IMR-90 (cell line): Measurements from ENCODE around the gene AKIP1. TPM values are rescaled to one million over a fixed set of nuclear protein-coding genes. Genes with fewer than 3 reads are reported as not detected.

Source experiments
- ATAC-seq: fragments of 200-7000 bp; cut with Tn5 transposase; 2 replicates; pipeline ENCODE4 v1.9.1; 2020; ENCODE audit warnings: low read depth, mild to moderate bottlenecking, moderate library complexity
- BruUV-seq: library from RNA; stranded (reverse); fragments of 400-500 nt; replicated peaks from 2 replicates; lab custom pipeline; 2021; lab: Mats Ljungman, UMichigan
- CTCF ChIA-PET: fragments of 300-600 bp; formaldehyde crosslinking; extraction: SDS; loops from one replicate; lab custom pipeline; 2021; ENCODE audit warnings: antibody characterized with exemption; lab: Yijun Ruan, JAX
- POLR2A ChIA-PET: fragments of 300-600 bp; sonication (Branson Sonifier 250); formaldehyde crosslinking; loops from one replicate; lab custom pipeline; 2022; ENCODE audit warnings: antibody characterized with exemption; ENCODE audit not compliant: unreplicated experiment; lab: Charles Lee
- DNase-seq: peaks from one replicate; pipeline ENCODE4 v3.0.0; 2013
- H2AFZ ChIP-seq: replicated peaks from 2 replicates; pipeline ENCODE3; 2013; ENCODE audit warnings: low read length, mild to moderate bottlenecking; ENCODE audit not compliant: poor library complexity
- H2AK5ac ChIP-seq: 2 replicates; pipeline ENCODE4 v1.6.1; 2013; ENCODE audit warnings: low read depth, low read length, inconsistent platforms
- H2AK9ac ChIP-seq: replicated peaks from 2 replicates; pipeline ENCODE3; 2013; ENCODE audit warnings: mild to moderate bottlenecking, low read depth, low read length, moderate library complexity; ENCODE audit not compliant: poor library complexity
- H2BK120ac ChIP-seq: 2 replicates; pipeline ENCODE4 v1.6.1; 2013; ENCODE audit warnings: low read depth, low read length, inconsistent platforms
- H2BK15ac ChIP-seq: 3 replicates; pipeline ENCODE4 v1.6.1; 2013; ENCODE audit warnings: low read depth, low read length, inconsistent platforms
- H2BK20ac ChIP-seq: 2 replicates; pipeline ENCODE4 v1.6.1; 2013; ENCODE audit warnings: low read depth, mild to moderate bottlenecking, inconsistent platforms, low read length, moderate library complexity
- H2BK5ac ChIP-seq: 2 replicates; pipeline ENCODE4 v1.6.1; 2013; ENCODE audit warnings: mild to moderate bottlenecking, low read depth, low read length, inconsistent platforms; ENCODE audit not compliant: poor library complexity, severe bottlenecking
- H3K14ac ChIP-seq: replicated peaks from 2 replicates; pipeline ENCODE4 v1.6.1; 2013; ENCODE audit warnings: low read depth, low read length, inconsistent platforms
- H3K18ac ChIP-seq: 2 replicates; pipeline ENCODE4 v1.6.1; 2013; ENCODE audit warnings: low read depth, low read length, control low read depth
- H3K23ac ChIP-seq: 2 replicates; pipeline ENCODE4 v1.6.1; 2013; ENCODE audit warnings: low read depth, low read length, inconsistent platforms
- H3K27ac ChIP-seq: 2 replicates; pipeline ENCODE4 v1.5.1; 2013; ENCODE audit warnings: mild to moderate bottlenecking, control low read depth, low read length; ENCODE audit not compliant: insufficient read depth
- H3K27me3 ChIP-seq: 2 replicates; pipeline ENCODE4 v1.6.1; 2013; ENCODE audit warnings: low read length; ENCODE audit not compliant: control insufficient read depth, insufficient read depth
- H3K36me3 ChIP-seq: 2 replicates; pipeline ENCODE4 v1.6.1; 2013; ENCODE audit warnings: low read length, mixed read lengths; ENCODE audit not compliant: control insufficient read depth, insufficient read depth
- H3K4ac ChIP-seq: 2 replicates; pipeline ENCODE4 v1.6.1; 2013; ENCODE audit warnings: low read depth, low read length, inconsistent platforms
- H3K4me1 ChIP-seq: 2 replicates; pipeline ENCODE4 v1.6.1; 2013; ENCODE audit warnings: low read length, mixed read lengths; ENCODE audit not compliant: control insufficient read depth, insufficient read depth
- H3K4me2 ChIP-seq: 2 replicates; pipeline ENCODE4 v1.6.1; 2013; ENCODE audit warnings: low read depth, mild to moderate bottlenecking, control low read depth, low read length, moderate library complexity
- H3K4me3 ChIP-seq: 2 replicates; pipeline ENCODE4 v1.5.1; 2013; ENCODE audit warnings: low read depth, mild to moderate bottlenecking, control low read depth, low read length, moderate library complexity; ENCODE audit not compliant: insufficient read depth
- H3K56ac ChIP-seq: 2 replicates; pipeline ENCODE4 v1.6.1; 2013; ENCODE audit warnings: low read length, inconsistent platforms; ENCODE audit not compliant: insufficient read depth; ENCODE audit errors: extremely low read depth
- H3K79me1 ChIP-seq, 2 experiments: 2 replicates each; pipeline ENCODE4 v1.6.1; 2013; ENCODE audit warnings: low read length in 2 of 2, inconsistent platforms in 1 of 2, low read depth in 1 of 2
- H3K9ac ChIP-seq: 2 replicates; pipeline ENCODE4 v1.6.1; 2013; ENCODE audit warnings: low read depth, low read length, control low read depth
- H3K9me1 ChIP-seq: 2 replicates; pipeline ENCODE4 v1.6.1; 2013; ENCODE audit warnings: low read length, inconsistent platforms; ENCODE audit not compliant: insufficient read depth
- H3K9me3 ChIP-seq: 2 replicates; pipeline ENCODE4 v1.6.1; 2013; ENCODE audit warnings: low read length; ENCODE audit not compliant: control insufficient read depth, insufficient read depth
- H4K20me1 ChIP-seq: 2 replicates; pipeline ENCODE4 v1.6.1; 2013; ENCODE audit warnings: low read length, inconsistent platforms; ENCODE audit not compliant: insufficient read depth
- H4K5ac ChIP-seq: 2 replicates; pipeline ENCODE4 v1.6.1; 2013; ENCODE audit warnings: mild to moderate bottlenecking, low read depth, low read length, control low read depth
- H4K8ac ChIP-seq, 2 experiments: 2 replicates each; pipeline ENCODE4 v1.6.1; 2013; ENCODE audit warnings: low read depth in 2 of 2, low read length in 2 of 2, control low read depth in 1 of 2, inconsistent platforms in 1 of 2
- H4K91ac ChIP-seq: 2 replicates; pipeline ENCODE4 v1.6.1; 2013; ENCODE audit warnings: low read depth, low read length, inconsistent platforms; ENCODE audit not compliant: insufficient read depth
- CEBPB ChIP-seq: IDR thresholded peaks from 2 replicates; pipeline ENCODE4 v1.6.1; 2012; ENCODE audit warnings: low read depth, low read length, improper control_type of control experiment
- CTCF ChIP-seq: conservative IDR thresholded peaks from 2 replicates; pipeline ENCODE4 v1.5.1; 2012; ENCODE audit warnings: mild to moderate bottlenecking, low read depth, low read length, improper control_type of control experiment
- ELK1 ChIP-seq: fragments of 150-350 bp; IDR thresholded peaks from 2 replicates; pipeline ENCODE4 v1.6.1; 2016; ENCODE audit warnings: low read depth, mild to moderate bottlenecking, low read length, moderate library complexity, borderline replicate concordance
- FOS ChIP-seq: fragments of 150-350 bp; IDR thresholded peaks from 2 replicates; pipeline ENCODE4 v1.6.1; 2016; ENCODE audit warnings: low read depth, low read length
- MAFK ChIP-seq: IDR thresholded peaks from 2 replicates; pipeline ENCODE4 v1.6.1; 2012; ENCODE audit warnings: low read depth, low read length, improper control_type of control experiment
- MAZ ChIP-seq: IDR thresholded peaks from 2 replicates; pipeline ENCODE4 v1.6.1; 2012; ENCODE audit warnings: low read depth, mild to moderate bottlenecking, low read length, improper control_type of control experiment, moderate library complexity, borderline replicate concordance
- POLR2A ChIP-seq: IDR thresholded peaks from 2 replicates; pipeline ENCODE4 v1.6.1; 2012; ENCODE audit warnings: mild to moderate bottlenecking, low read depth, low read length
- WGBS, 2 experiments: methylation state at CpG; one replicate each; pipeline versions ENCODE4 v1.1.5 to v1.1.7; 2013; ENCODE audit warnings: missing lambda C conversion rate in 2 of 2; ENCODE audit not compliant: insufficient read length in 1 of 2; ENCODE audit errors: extremely low coverage in 2 of 2; 5-methylcytosine and 5-hydroxymethylcytosine counted together
- dilution Hi-C: fragments of 300-500 bp; cut with HindIII; formaldehyde crosslinking; loops from one replicate; pipeline ENCODE4 v1.14.3; 2018; ENCODE audit warnings: low sequenced_read_pairs; ENCODE audit not compliant: unreplicated experiment
- in situ Hi-C: fragments of 300-500 bp; cut with MboI; formaldehyde crosslinking; loops from 3 replicates; pipeline ENCODE4 v1.14.3; 2019; ENCODE audit warnings: low sequenced_read_pairs, inconsistent platforms, mixed read lengths
- intact Hi-C: fragments of 100-400 bp; cut with micrococcal nuclease; formaldehyde crosslinking; loops from 2 replicates; pipeline ENCODE4 v1.10.0; 2022
- polyA plus RNA-seq, 3 experiments: library from polyadenylated mRNA; depleted of rRNA; stranded (reverse); fragments of >200 nt; gene quantifications; 2 replicates each; pipeline ENCODE4 v1.2.3, GENCODE V29; 2012; ENCODE audit warnings: low replicate concordance in 1 of 3
- total RNA-seq: library from RNA; depleted of rRNA; stranded (reverse); fragments of >200 nt; gene quantifications from 2 replicates; pipeline ENCODE4 v1.2.3, GENCODE V29; 2012

The AKIP1 gene
- total and polyA plus RNA-seq, 2 of the 4 experiments (the other 2 are of a cell fraction) = 33.9 to 36.0 TPM

DNA sequence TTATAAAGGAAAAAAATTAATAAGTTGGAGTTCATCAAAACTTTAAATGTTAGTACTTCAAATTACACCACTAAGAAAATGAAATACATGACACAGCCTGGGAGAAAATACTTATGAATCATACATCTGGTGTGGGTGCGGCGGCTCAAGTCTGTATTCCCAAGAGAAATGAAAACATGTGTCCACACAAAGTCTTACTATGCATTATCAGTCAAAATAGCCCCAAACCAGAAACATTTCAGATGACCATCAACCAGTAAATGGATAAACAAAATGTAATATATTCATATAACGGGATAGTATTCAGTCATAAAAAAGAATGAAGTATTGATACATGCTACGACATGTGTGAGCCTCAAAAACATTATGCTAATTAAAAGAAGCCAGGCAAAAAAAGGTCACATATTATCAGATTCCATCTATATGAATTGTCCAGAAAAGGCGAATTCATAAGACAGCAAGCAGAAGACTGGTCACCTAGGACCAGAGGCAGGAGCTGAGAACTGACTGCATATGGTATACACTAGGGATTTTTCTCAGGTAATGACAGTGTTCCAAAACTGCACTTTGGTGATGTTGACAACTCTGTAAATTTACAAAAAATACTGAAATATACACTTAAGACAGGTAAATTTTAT, 5.3 kb upstream of the AKIP1 start:
- Histone ChIP-seq H2AK5ac (no peak overlapping the region; the same call in 1 of the 2 replicates), H2AFZ (no peak overlapping the region), H3K27me3 (no peaks in the 10 kb centered on the region), H3K9ac (no peak overlapping the region), H3K9me3 (0 out of 2 replicates have a peak, but pooled peaks cover 2% of the 10 kb centered on the region), H2BK5ac (peak overlapping the region; percentile 3), H3K9me1 (peaks cover 2% of the 10 kb centered on the region; the same call in 1 of the 2 replicates), H4K8ac (no peak overlapping the region), H3K79me1 (peaks cover 0 to 5% of the 10 kb centered on the region in 2 experiments; a peak in 3 of 4 replicates), H4K20me1 (no peaks in the 10 kb centered on the region), H3K18ac (no peak overlapping the region), H3K14ac (no peak overlapping the region), H2BK15ac (no peak overlapping the region; the same call in 2 of the 3 replicates), H3K4me2 (no peak overlapping the region), H3K27ac (no peak overlapping the region), H3K4me3 (no peak overlapping the region), H3K4ac (peak overlapping the region; percentile 8), H3K23ac (no peak overlapping the region), H2BK120ac (peak overlapping the region; percentile 3; the same call in 1 of the 2 replicates), H2BK20ac (no peak overlapping the region), H3K56ac (no peak overlapping the region), H4K91ac (no peak overlapping the region), H3K4me1 (peaks cover 2% of the 10 kb centered on the region; the same call in 1 of the 2 replicates), H2AK9ac (no peak overlapping the region), H4K5ac (no peak overlapping the region), H3K36me3 (no peaks in the 10 kb centered on the region)
- TF ChIP-seq MAFK (0 out of 2 replicates have a peak, but pooled peaks have one; percentile 5), FOS (0 out of 2 replicates have a peak, but pooled peaks have one; percentile 5), CEBPB (no peak), POLR2A (no peak), ELK1 (no peak), MAZ (no peak), CTCF (no peak)
- peak; percentile 50 for ATAC-seq
- CTCF ChIA-PET = no interaction called here
- DNase-seq = peak; percentile 83
- POLR2A ChIA-PET = no interaction called here
- 0% methylated on average over 2 of the region's 5 CpGs; no CpG with 5 or more reads in 1 of the 2 experiments for WGBS, 2 experiments
- in situ Hi-C loops (no loop called here), dilution Hi-C loops (no loop called here), intact Hi-C loops (loop anchor here (5.0 kb wide), 1 partner anchor 33 kb away; no protein-coding TSS in a partner anchor)
- BruUV-seq = no TSS peak
